HepG2 (cell line): ENCODE results near the gene PTPRE.

ENCODE experiments used
- MYC ChIP-seq: sonication (generic); formaldehyde crosslinking; IDR thresholded peaks from 2 replicates; pipeline ENCODE4 v1.9.0; 2021; ENCODE audit warnings: missing genetic modification reagents, borderline replicate concordance
- ZSCAN29 ChIP-seq: sonication (generic); formaldehyde crosslinking; conservative IDR thresholded peaks from 2 replicates; pipeline ENCODE4 v1.4.0; 2020; ENCODE audit warnings: mild to moderate bottlenecking, missing genetic modification reagents
- ZSCAN30 ChIP-seq: sonication (generic); formaldehyde crosslinking; IDR thresholded peaks from 2 replicates; pipeline ENCODE4 v1.5.0; 2020; ENCODE audit warnings: mild to moderate bottlenecking, missing genetic modification reagents
- TF ChIP-seq, protein P1 (sequence below): sonication (generic); formaldehyde crosslinking; IDR thresholded peaks from 2 replicates; pipeline ENCODE4 v1.5.0; 2020; ENCODE audit warnings: mild to moderate bottlenecking, missing genetic modification reagents, moderate library complexity

DNA sequence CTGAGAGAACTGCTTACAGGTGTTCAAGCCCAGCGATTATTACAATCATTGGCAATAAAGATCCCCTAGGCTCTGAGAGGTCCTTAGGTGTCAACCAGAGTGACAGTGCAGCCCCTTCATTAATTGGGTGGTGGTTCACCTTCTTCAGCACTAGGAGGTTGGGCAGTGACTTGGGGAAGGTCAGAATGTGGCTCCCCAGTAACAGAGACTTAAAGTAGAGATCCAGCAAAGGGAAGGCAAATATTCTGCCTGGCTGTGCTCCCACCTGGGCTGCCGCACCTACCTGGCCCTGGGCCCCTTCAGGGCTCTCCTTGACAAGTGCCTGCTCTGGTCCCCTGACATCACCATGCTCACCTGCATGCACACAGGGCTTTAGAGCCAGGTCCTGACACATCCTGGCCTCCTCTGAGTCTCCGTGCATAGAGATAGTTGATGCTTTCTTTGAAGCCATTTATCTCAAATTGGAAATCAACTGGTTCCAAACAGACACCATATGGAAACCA, 16.0 kb upstream of the PTPRE start:
- TF ChIP-seq, protein P1, sequence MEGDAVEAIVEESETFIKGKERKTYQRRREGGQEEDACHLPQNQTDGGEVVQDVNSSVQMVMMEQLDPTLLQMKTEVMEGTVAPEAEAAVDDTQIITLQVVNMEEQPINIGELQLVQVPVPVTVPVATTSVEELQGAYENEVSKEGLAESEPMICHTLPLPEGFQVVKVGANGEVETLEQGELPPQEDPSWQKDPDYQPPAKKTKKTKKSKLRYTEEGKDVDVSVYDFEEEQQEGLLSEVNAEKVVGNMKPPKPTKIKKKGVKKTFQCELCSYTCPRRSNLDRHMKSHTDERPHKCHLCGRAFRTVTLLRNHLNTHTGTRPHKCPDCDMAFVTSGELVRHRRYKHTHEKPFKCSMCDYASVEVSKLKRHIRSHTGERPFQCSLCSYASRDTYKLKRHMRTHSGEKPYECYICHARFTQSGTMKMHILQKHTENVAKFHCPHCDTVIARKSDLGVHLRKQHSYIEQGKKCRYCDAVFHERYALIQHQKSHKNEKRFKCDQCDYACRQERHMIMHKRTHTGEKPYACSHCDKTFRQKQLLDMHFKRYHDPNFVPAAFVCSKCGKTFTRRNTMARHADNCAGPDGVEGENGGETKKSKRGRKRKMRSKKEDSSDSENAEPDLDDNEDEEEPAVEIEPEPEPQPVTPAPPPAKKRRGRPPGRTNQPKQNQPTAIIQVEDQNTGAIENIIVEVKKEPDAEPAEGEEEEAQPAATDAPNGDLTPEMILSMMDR = no peak
- TF ChIP-seq ZSCAN29 (CRISPR knock-in tag) (no peak), ZSCAN30 (CRISPR knock-in tag) (no peak), MYC (CRISPR knock-in tag) (no peak)
